ENCODE measurements around the gene TIMM17A.

TIMM17A gene

DNA sequence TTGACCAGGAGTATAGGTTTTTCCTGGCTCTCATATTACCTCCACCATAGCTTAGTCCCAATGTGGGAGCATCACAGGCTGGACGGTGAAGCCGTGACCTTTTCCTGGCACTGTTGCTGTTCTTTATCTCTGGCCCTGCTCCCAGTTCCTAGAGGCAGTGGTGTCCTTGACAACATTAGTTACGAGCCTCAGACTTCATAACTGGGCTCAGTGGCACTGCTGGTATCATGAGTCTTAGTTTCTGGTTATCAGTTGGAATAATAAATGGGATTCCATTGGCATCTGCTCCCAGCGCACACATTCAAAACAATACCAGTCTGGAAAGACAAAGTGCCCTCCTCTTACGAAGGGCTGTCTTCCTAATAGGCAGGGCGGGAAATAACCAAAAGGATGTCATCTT, 35.1 kb downstream of the TIMM17A start:
- H3K27ac ChIP-seq, result no peak overlapping the region
- H3K36me3 ChIP-seq (ENCODE audit: control insufficient read depth, insufficient read depth, low read length), result no peaks in the 10 kb centered on the region
- no peaks in the 10 kb centered on the region for H3K9me3 ChIP-seq (ENCODE audit: control insufficient read depth, low read length)
- H3K27me3 ChIP-seq (ENCODE audit: control insufficient read depth, insufficient read depth, low read length), result no peaks in the 10 kb centered on the region
- no peaks in the 10 kb centered on the region for H3K79me2 ChIP-seq
- H3K4me2 ChIP-seq (ENCODE audit: low read length), result no peak overlapping the region
- H3K4me3 ChIP-seq (ENCODE audit: low read depth, low read length), result no peak overlapping the region
- no peak overlapping the region for H2AFZ ChIP-seq
- H3K4me1 ChIP-seq, result no peaks in the 10 kb centered on the region
- TF ChIP-seq, protein P1, sequence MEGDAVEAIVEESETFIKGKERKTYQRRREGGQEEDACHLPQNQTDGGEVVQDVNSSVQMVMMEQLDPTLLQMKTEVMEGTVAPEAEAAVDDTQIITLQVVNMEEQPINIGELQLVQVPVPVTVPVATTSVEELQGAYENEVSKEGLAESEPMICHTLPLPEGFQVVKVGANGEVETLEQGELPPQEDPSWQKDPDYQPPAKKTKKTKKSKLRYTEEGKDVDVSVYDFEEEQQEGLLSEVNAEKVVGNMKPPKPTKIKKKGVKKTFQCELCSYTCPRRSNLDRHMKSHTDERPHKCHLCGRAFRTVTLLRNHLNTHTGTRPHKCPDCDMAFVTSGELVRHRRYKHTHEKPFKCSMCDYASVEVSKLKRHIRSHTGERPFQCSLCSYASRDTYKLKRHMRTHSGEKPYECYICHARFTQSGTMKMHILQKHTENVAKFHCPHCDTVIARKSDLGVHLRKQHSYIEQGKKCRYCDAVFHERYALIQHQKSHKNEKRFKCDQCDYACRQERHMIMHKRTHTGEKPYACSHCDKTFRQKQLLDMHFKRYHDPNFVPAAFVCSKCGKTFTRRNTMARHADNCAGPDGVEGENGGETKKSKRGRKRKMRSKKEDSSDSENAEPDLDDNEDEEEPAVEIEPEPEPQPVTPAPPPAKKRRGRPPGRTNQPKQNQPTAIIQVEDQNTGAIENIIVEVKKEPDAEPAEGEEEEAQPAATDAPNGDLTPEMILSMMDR (IDR thresholded peaks at IDR 0.05), result no peak
- H3K9ac ChIP-seq, result no peak overlapping the region

DNA sequence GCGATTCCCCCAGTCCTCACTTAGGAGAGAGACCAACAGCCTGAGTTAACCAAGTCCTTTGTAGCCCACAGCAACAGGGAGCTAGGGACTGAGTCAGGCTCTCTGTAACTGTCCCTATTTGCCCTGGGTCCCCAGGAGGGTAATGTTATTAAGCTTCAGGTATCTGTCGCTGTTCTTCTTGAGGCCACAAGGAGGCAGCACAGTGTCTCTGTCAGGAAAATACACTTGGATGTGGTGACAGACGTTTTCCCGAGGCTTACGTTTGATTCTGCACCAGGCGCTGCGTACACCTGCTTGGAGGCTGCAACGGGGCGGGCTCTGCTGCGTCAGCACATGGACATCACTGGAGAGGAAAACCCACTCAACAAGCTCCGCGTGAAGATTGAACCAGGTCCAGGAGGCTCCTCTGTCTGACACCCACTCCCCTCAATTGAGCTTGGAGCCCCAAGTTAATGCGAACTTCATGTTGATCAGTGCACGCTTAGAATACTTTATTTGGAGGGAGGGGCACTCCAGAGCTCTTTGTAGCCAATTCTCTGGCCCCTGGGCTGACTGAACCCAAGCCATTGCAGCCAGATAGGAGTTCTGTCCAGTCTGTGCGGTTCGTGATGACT, 44.4 kb downstream of the TIMM17A start:
- peak overlapping the region; percentile 11 for H3K27ac ChIP-seq
- H3K4me3 ChIP-seq (ENCODE audit: low read depth, low read length), result no peak overlapping the region
- no peaks in the 10 kb centered on the region for H3K79me2 ChIP-seq
- peaks cover 12% of the 10 kb centered on the region for H3K4me1 ChIP-seq
- TF ChIP-seq, protein P1 (IDR thresholded peaks at IDR 0.05), result peak; percentile 60
- H2AFZ ChIP-seq, result no peak overlapping the region
- no peak overlapping the region for H3K4me2 ChIP-seq (ENCODE audit: low read length)
- H3K27me3 ChIP-seq (ENCODE audit: control insufficient read depth, insufficient read depth, low read length), result no peaks in the 10 kb centered on the region
- H3K9me3 ChIP-seq (ENCODE audit: control insufficient read depth, low read length), result no peaks in the 10 kb centered on the region
- no peak overlapping the region for H3K9ac ChIP-seq
- H3K36me3 ChIP-seq (ENCODE audit: control insufficient read depth, insufficient read depth, low read length), result no peaks in the 10 kb centered on the region

DNA sequence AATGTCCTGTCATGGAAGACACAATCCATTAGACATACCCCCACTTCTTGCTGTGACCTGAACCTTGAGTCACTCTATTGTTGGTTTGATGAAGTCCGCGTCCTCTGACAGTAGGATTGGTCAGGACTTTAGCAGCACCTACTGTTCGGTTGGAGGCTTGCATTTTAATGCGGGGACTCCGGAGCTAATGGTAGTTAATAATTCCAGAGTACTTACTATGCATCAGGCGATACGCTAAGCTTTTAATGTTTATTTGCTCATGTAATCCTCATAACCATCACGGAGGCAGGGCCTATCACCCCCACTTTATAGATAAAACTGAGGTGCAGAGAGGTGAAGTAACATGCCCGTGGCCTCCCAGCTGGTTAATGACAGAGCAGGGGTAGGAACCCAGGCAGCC, 47.2 kb downstream of the TIMM17A start:
- no peaks in the 10 kb centered on the region for H3K79me2 ChIP-seq
- no peak overlapping the region for H3K27ac ChIP-seq
- peaks cover 24% of the 10 kb centered on the region for H3K4me1 ChIP-seq
- H2AFZ ChIP-seq, result no peak overlapping the region
- H3K4me3 ChIP-seq (ENCODE audit: low read depth, low read length), result no peak overlapping the region
- no peak overlapping the region for H3K4me2 ChIP-seq (ENCODE audit: low read length)
- no peaks in the 10 kb centered on the region for H3K27me3 ChIP-seq (ENCODE audit: control insufficient read depth, insufficient read depth, low read length)
- no peaks in the 10 kb centered on the region for H3K36me3 ChIP-seq (ENCODE audit: control insufficient read depth, insufficient read depth, low read length)
- no peak overlapping the region for H3K9ac ChIP-seq
- TF ChIP-seq, protein P1 (IDR thresholded peaks at IDR 0.05), result no peak
- no peaks in the 10 kb centered on the region for H3K9me3 ChIP-seq (ENCODE audit: control insufficient read depth, low read length)

DNA sequence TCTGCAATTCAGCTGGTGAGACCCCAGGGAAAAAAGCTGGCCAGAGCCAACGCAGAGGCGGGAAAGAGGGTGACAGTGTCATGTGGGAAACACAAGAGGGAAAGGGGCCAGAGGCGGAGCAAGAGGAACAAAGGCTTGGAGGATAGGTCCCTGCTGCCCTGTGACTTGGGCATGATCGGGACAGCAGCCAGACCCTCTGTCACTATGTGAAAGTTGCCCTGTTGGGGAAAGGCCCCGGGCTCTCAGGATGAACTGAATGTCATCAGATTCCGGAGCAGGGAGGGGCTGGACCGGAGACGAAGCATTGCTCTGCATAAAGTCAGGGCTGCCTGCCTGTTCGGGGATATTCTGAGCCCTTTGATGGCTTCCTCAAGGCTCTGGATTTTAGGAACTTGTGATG, 49.4 kb downstream of the TIMM17A start:
- H3K9ac ChIP-seq, result no peak overlapping the region

More for the DNA sequence above, 49.4 kb downstream of the TIMM17A start:
- no peaks in the 10 kb centered on the region for H3K36me3 ChIP-seq (ENCODE audit: control insufficient read depth, insufficient read depth, low read length)
- no peak overlapping the region for H3K4me2 ChIP-seq (ENCODE audit: low read length)
- peaks cover 37% of the 10 kb centered on the region for H3K4me1 ChIP-seq
- no peaks in the 10 kb centered on the region for H3K9me3 ChIP-seq (ENCODE audit: control insufficient read depth, low read length)
- TF ChIP-seq, protein P1 (IDR thresholded peaks at IDR 0.05), result no peak
- H3K4me3 ChIP-seq (ENCODE audit: low read depth, low read length), result no peak overlapping the region
- no peaks in the 10 kb centered on the region for H3K27me3 ChIP-seq (ENCODE audit: control insufficient read depth, insufficient read depth, low read length)
- no peak overlapping the region for H2AFZ ChIP-seq
- no peak overlapping the region for H3K27ac ChIP-seq
- H3K79me2 ChIP-seq, result no peaks in the 10 kb centered on the region
